Ureter (tissue), 1 donor: ENCODE results near the gene BNC2. TPM values are rescaled to one million over a fixed set of nuclear protein-coding genes. Genes with fewer than 3 reads are reported as not detected.

ENCODE experiments used
- DNase-seq: peaks from one replicate; pipeline ENCODE4 v3.0.0-alpha.2; 2020; ENCODE audit warnings: low spot score
- total RNA-seq: library from RNA; stranded (reverse); gene quantifications from one replicate; pipeline ENCODE4 v1.2.4, GENCODE V29; 2023
- donor health status: DM: yes; HTN: yes; CAD: no.

The BNC2 gene
- total RNA-seq, 1 donor from 2014 or later, result 21.5 TPM

DNA sequence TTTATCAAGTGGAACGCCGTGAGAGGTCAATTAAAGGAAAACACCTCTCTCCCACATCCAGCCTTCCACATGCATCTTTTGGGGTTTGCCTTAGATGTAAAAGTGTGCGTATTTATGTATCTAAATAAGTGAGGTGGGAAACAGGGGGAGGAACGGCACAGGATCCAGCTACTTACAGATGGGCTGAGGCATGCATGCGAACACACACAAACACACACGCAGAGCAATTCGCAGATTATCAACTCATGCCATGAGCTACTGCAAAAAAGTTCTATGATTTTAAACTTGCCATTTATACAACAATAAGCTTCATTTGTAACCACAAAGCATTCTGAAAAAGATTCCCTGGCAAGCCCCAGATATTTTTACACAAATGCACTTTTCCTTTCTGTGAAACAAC, 242.1 kb downstream of the BNC2 start:
- DNase-seq, result no peak

DNA sequence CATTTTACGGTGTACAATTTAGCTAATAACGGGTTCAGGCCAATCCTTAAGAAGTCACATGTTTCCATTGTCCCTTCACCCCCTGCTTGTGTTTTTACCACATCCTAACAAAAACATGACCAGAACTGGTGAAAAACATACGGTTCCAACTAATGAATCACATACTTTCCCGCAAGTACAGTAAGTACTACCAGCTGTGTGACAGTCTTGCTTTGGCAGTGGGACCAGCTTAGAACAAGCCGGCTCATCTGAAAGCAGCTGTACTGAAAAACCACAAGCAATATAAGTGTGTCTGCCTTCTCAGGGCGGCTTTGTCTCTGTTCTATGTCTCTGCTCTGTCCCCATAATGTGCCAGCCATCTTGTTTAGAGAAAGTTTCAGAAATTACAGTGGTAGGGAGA, 242.5 kb downstream of the BNC2 start:
- DNase-seq, result no peak

DNA sequence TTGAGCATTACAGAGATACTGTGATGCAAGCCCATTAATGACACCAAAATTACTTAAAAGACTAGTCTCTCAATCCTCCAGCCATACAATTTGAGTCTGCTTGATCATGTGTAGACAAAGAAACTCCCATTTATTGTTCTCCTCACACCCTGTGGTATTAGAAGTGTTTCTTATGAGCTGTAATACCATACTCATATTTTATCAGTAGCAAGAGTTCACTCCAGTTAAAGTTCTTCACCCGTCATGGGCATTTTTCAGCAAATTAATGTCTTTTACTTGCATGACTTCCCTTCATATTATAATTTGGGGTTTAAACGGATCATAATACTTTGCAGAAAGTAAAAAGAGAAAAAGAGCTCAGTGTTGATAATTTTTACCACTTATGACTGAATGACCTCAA, 242.9 kb downstream of the BNC2 start:
- DNase-seq, result no peak

GRCh38 chr9:16626577-16627130, 243.8 kb downstream of the BNC2 start:
- DNase-seq, result no peak

GRCh38 chr9:16625811-16626210, 244.7 kb downstream of the BNC2 start:
- DNase-seq, result no peak

GRCh38 chr9:16625161-16625631, 245.3 kb downstream of the BNC2 start:
- no peak for DNase-seq

- DNase-seq, result no peak
Observed at GRCh38 chr9:16624744-16625117, 245.7 kb downstream of the BNC2 start.

GRCh38 chr9:16623989-16624743, 246.3 kb downstream of the BNC2 start:
- no peak for DNase-seq

DNA sequence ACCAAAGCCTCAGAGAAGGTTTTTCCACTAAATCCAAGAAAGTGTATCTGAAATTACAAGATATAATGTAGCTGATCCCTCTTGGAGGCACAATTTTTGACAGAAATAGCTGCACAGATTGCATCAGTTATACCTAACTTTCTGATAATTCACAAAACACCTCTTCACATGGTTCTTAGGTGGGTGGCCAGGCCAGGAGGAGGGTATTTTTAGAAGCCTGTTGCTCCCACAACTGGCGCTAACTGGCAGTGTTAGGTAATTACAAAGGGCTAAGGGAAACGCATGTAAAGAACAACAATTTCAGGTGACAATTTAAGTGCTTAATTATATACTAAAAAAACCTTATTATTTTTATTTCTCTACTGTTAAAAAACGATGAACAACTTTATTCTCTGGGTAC, 247.9 kb downstream of the BNC2 start:
- DNase-seq, result no peak

DNA sequence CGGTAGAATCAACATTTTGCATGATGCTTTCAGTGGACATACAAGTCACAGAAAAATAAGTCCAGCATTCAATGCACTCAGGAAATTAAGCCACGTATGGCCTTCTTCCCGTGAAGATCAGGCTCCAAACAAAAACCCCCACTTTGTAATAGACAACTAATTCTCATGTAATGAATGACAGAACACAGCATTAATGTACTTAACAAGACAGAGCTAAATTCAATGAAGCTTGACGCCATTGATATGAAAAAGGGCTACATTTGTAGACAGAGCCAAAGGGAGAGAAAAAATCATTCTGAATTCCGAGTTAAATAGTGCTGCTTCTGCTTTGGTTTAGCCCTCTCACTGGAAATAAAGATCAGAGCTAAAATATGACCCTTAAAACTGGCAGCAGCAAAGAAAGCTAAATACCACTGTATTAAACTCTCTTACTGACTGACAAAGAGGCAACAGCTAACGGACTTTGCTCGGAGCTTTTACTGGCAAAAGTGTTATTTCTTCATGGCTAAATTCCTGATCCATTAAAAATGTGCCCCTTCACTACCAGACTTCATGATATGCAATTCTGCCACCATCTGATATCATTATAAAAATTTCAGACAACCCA, 250.5 kb downstream of the BNC2 start:
- no peak for DNase-seq

- DNase-seq, result no peak
Observed at GRCh38 chr9:16619402-16619801, 251.1 kb downstream of the BNC2 start.

- no peak for DNase-seq
Observed at GRCh38 chr9:16618524-16618923, 251.9 kb downstream of the BNC2 start.

DNA sequence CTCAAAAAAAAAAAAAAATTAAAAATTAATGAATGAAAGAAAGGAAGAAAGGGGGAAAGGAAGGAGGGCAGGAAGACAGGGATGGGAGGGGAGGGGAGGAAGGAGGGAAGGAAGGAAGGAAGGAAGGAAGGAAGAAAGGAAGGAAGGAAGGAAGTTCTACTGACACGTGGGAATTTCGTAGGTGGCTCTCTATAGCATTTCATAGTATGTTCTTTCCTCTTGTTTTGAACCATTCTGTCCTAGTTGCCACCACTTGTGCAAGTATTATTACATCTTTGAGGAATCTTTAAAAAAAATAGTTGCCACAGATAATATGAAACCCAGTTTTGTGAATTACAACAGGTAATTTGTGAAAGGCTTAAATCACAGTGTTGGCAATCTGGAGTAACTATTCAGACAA, 253.8 kb downstream of the BNC2 start:
- DNase-seq, result no peak

GRCh38 chr9:16615451-16615850, 255.0 kb downstream of the BNC2 start:
- no peak for DNase-seq

GRCh38 chr9:16613605-16614004, 256.9 kb downstream of the BNC2 start:
- DNase-seq, result no peak

GRCh38 chr9:16613051-16613450, 257.4 kb downstream of the BNC2 start:
- DNase-seq, result no peak

GRCh38 chr9:16612627-16613026, 257.8 kb downstream of the BNC2 start:
- no peak for DNase-seq

- no peak for DNase-seq
Observed at GRCh38 chr9:16611983-16612382, 258.5 kb downstream of the BNC2 start.

DNA sequence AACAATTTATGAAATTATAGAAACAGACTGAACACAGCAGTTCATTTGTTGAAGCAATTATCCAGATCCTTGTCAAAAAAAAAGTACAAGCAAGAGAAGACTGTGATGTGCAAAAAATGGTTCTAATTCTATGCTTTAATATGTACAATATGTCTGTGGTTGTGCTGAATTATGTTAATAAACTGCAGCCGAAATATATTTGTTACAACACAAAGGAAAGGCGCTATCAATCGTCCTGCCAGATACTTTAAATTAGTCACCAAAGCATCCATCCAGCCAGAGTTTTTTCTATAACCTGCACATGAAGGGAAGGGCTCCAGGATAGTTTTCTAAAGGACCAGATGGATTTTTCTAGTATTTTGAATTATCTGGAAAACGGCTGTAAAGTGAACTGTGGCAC, 259.5 kb downstream of the BNC2 start:
- DNase-seq, result no peak

GRCh38 chr9:16610538-16610937, 259.9 kb downstream of the BNC2 start:
- DNase-seq, result no peak

DNA sequence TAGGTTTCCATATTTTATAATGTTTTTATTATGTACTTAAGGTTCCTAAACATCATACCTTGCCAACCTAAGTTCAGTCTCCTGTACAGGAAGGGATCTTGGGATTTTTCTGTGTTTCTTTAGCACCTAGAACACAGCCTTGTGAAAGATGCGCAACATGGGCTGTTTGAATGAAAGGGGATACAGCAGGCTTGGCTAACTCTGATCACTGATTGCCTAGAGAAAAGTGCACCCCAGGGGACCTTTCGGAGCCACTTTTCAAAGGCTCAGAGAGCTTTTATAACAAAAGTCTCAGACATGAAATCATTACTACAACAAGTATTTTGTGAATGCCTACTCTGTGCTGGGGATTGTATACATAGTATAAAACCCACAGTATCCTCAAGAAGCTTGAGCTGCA, 261.6 kb downstream of the BNC2 start:
- DNase-seq, result no peak

DNA sequence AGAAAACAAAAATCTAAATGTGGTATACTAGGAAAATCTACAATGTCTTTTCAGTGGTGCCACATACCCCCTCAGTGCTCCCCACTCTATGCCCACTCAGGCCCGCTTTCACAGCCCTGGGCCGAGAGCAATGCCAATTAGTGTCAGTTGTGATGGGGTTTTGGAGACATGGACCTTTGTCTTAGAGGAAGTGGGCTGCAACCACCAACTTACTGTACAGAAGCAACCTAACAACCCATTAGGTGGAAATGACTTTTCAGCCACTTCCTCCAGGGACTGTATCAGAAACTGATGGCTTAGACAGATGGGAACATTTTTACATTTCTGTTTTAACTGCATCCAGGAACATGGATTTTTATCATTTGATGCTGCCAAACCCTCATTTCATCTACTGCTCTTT, 268.0 kb downstream of the BNC2 start:
- DNase-seq, result no peak

DNA sequence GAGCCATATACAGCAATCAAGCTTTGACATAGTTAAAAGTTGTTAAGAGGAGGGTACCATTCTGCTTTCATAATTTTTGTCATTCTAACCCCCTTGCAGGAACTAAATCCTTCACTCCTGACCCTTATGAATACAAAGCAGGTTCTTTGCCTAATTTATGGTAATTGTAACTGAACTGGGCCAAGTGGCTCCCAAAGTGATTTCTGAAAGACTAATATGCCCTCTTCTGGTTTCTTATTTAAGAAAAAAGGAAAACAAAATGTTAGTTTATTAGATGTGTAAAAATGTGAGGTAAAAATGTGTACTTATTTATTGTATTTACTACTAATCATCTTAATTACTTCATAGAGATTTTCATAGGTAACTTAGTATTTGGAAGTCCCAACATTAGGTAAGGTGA, 268.5 kb downstream of the BNC2 start:
- DNase-seq, result no peak
